ENCODE results near the gene CCDC43. TPM values are rescaled to one million over a fixed set of nuclear protein-coding genes. Genes with fewer than 3 reads are reported as not detected.

The CCDC43 gene
- total RNA-seq, 4 donors from 2014 or later, result 12.9 to 20.7 (median 14.0) TPM

- TF ChIP-seq CTCF (IDR thresholded peaks at IDR 0.05; ENCODE audit: low read depth), result no peak
Observed at GRCh38 chr17:44708401-44709263, 19.1 kb upstream of the CCDC43 start, which contains the start of gene DBF4B. Gene DBF4B, plus strand, starts transcription at chr17:44708665. Its CDS starts 156 bp downstream, at chr17:44708821.

GRCh38 chr17:44707755-44708400 is 18.3 kb upstream of the CCDC43 start:
- TF ChIP-seq CTCF (IDR thresholded peaks at IDR 0.05; ENCODE audit: low read depth), result no peak

- no peak for TF ChIP-seq CTCF (IDR thresholded peaks at IDR 0.05; ENCODE audit: low read depth)
Observed at GRCh38 chr17:44693609-44694008, 4.0 kb upstream of the CCDC43 start.

- TF ChIP-seq CTCF (IDR thresholded peaks at IDR 0.05; ENCODE audit: low read depth), result no peak
Observed at GRCh38 chr17:44688675-44689476, 700 bp downstream of the CCDC43 start.

GRCh38 chr17:44688200-44688599 is 1.4 kb downstream of the CCDC43 start:
- TF ChIP-seq CTCF (IDR thresholded peaks at IDR 0.05; ENCODE audit: low read depth), result no peak

- TF ChIP-seq CTCF (IDR thresholded peaks at IDR 0.05; ENCODE audit: low read depth), result no peak
Observed at GRCh38 chr17:44687756-44688155, 1.8 kb downstream of the CCDC43 start.
